H1 (cell line): ENCODE results near the gene PAOX. TPM values are rescaled to one million over a fixed set of nuclear protein-coding genes. Genes with fewer than 3 reads are reported as not detected.
A peak's percentile ranks its signal among the peaks of the same experiment; 100 is the strongest.

Source experiments
- EP300 ChIP-seq, 2 experiments: IDR thresholded peaks; 1 replicate in 1 of 2; 2 replicates in 1 of 2; pipeline ENCODE4 v1.6.1; 2011 to 2012; ENCODE audit warnings: low read depth in 2 of 2, low read length in 2 of 2, mild to moderate bottlenecking in 2 of 2, borderline replicate concordance in 1 of 2, inconsistent platforms in 1 of 2, moderate library complexity in 1 of 2
- HDAC2 ChIP-seq, 2 experiments: fragments of 300-600 bp in 1 of 2; sonication (generic) in 1 of 2; IDR thresholded peaks; 2 replicates each; pipeline ENCODE4 v1.6.1; 2011 to 2012; ENCODE audit warnings: low read depth in 2 of 2, low read length in 2 of 2, mild to moderate bottlenecking in 2 of 2, moderate library complexity in 2 of 2, borderline replicate concordance in 1 of 2, inconsistent platforms in 1 of 2
- KDM5A ChIP-seq: fragments of 200-600 bp; IDR thresholded peaks from 2 replicates; pipeline ENCODE4 v1.7.1; 2012; ENCODE audit warnings: mild to moderate bottlenecking, low read length, inconsistent platforms, mixed read lengths
- NRF1 ChIP-seq: IDR thresholded peaks from 2 replicates; pipeline ENCODE4 v1.6.1; 2011; ENCODE audit warnings: mild to moderate bottlenecking, low read depth, low read length, improper control_type of control experiment
- POLR2AphosphoS5 ChIP-seq: IDR thresholded peaks from 2 replicates; pipeline ENCODE4 v1.6.1; 2011; ENCODE audit warnings: low read depth, low read length
- SP1 ChIP-seq: IDR thresholded peaks from 2 replicates; pipeline ENCODE4 v1.6.1; 2011; ENCODE audit warnings: low read depth, low read length
- SP4 ChIP-seq: IDR thresholded peaks from 2 replicates; pipeline ENCODE4 v1.6.1; 2012; ENCODE audit warnings: low read length, inconsistent platforms
- SUZ12 ChIP-seq: fragments of 200-600 bp; sonication (generic); IDR thresholded peaks from 2 replicates; pipeline ENCODE4 v1.6.1; 2012; ENCODE audit warnings: mild to moderate bottlenecking, inconsistent platforms, low read length, moderate library complexity, mixed read lengths
- ZNF274 ChIP-seq: IDR thresholded peaks from 2 replicates; pipeline ENCODE4 v1.7.0; 2012; ENCODE audit warnings: low read length, borderline replicate concordance; ENCODE audit errors: extremely low read depth
- polyA plus RNA-seq, 7 experiments: library from polyadenylated mRNA; depleted of rRNA in 3 of 7; stranded (reverse) in 5 of 7; unstranded in 2 of 7; fragments of >200 nt in 5 of 7; fragments of 200-250 nt in 2 of 7; gene quantifications; 1 replicate in 5 of 7; 2 replicates in 1 of 7; 4 replicates in 1 of 7; pipeline versions ENCODE4 v1.2.1 to v1.2.3, GENCODE V29; 2011 to 2013; ENCODE audit warnings: missing spikeins in 2 of 7, mixed read lengths in 2 of 7
- total RNA-seq: library from RNA; stranded (reverse); fragmentation: NEBNext Ultra II Directional; extraction: Animal tissue kit (Norgen Biotek cat#: 25700); gene quantifications from 2 replicates; pipeline ENCODE4 v1.2.1, GENCODE V29; 2021

The PAOX gene
- total and polyA plus RNA-seq, 2 of the 8 experiments (the other 6 are each of a cell fraction or from before 2014, with no cell fraction given), result 3.7 to 4.3 TPM

GRCh38 chr10:133378251-133379096 lies 588 bp upstream of the PAOX start (continued):
- TF ChIP-seq SUZ12, result peak; percentile 67
- TF ChIP-seq SP1, result no peak
- TF ChIP-seq KDM5A, result no peak
- peak in 1 of 2 experiments; percentile 57; a peak in 1 of 4 replicates for TF ChIP-seq HDAC2 (IDR thresholded peaks at IDR 0.05; ENCODE audit: borderline replicate concordance in 1 of 2, low read depth in 2 of 2, low read length in 2 of 2)
- 0 out of 2 replicates have a peak, but pooled peaks have one; percentile 12 for TF ChIP-seq SP4
- TF ChIP-seq POLR2AphosphoS5, result no peak
- TF ChIP-seq ZNF274, result no peak
- no peak for TF ChIP-seq NRF1
- no peak for TF ChIP-seq EP300 (IDR thresholded peaks at IDR 0.05; ENCODE audit: borderline replicate concordance in 1 of 2, low read depth in 2 of 2, low read length in 2 of 2)
